Trophoblast cell (in vitro differentiated cells and primary cell): Measurements from ENCODE around the gene PSRC1.

Experiments used
- DNase-seq, 2 donors: peaks; one replicate each; pipeline ENCODE4 v3.0.0-alpha.2; 2016
- H2AFZ ChIP-seq: 2 replicates; pipeline ENCODE4 v1.6.1; 2013; ENCODE audit warnings: low read length, moderate library complexity, mild to moderate bottlenecking; ENCODE audit not compliant: insufficient read depth, poor library complexity
- H2AK5ac ChIP-seq: 2 replicates; pipeline ENCODE4 v1.6.1; 2013; ENCODE audit warnings: mild to moderate bottlenecking, low read length
- H2BK120ac ChIP-seq: 2 replicates; pipeline ENCODE4 v1.6.1; 2013; ENCODE audit warnings: low read length, mild to moderate bottlenecking, moderate library complexity; ENCODE audit not compliant: insufficient read depth, poor library complexity
- H2BK12ac ChIP-seq: 2 replicates; pipeline ENCODE4 v1.6.1; 2013; ENCODE audit warnings: mild to moderate bottlenecking, low read length, moderate library complexity
- H2BK5ac ChIP-seq: 2 replicates; pipeline ENCODE4 v1.6.1; 2013; ENCODE audit warnings: low read length, low read depth, moderate library complexity, mild to moderate bottlenecking; ENCODE audit not compliant: poor library complexity
- H3K14ac ChIP-seq: 2 replicates; pipeline ENCODE4 v1.6.1; 2013; ENCODE audit warnings: mild to moderate bottlenecking, low read length
- H3K18ac ChIP-seq: 2 replicates; pipeline ENCODE4 v1.6.1; 2013; ENCODE audit warnings: mild to moderate bottlenecking, low read length
- H3K23ac ChIP-seq: 2 replicates; pipeline ENCODE4 v1.6.1; 2013; ENCODE audit warnings: low read length
- H3K27ac ChIP-seq: 2 replicates; pipeline ENCODE4 v1.5.1; 2013; ENCODE audit warnings: low read depth, mild to moderate bottlenecking, inconsistent platforms, low read length, moderate library complexity
- H3K27me3 ChIP-seq: 2 replicates; pipeline ENCODE4 v1.6.1; 2013; ENCODE audit warnings: inconsistent platforms, mild to moderate bottlenecking, low read length, moderate library complexity; ENCODE audit not compliant: insufficient read depth
- H3K36me3 ChIP-seq, 2 experiments: 1 replicate in 1 of 2; 2 replicates in 1 of 2; pipeline ENCODE4 v1.6.1; 2013; ENCODE audit warnings: low read length in 2 of 2, mild to moderate bottlenecking in 2 of 2, moderate library complexity in 1 of 2; ENCODE audit not compliant: insufficient read depth in 2 of 2, control insufficient read depth in 1 of 2
- H3K4ac ChIP-seq: 2 replicates; pipeline ENCODE4 v1.6.1; 2013; ENCODE audit warnings: low read depth, mild to moderate bottlenecking, low read length, moderate library complexity
- H3K4me1 ChIP-seq, 2 experiments: 1 replicate in 1 of 2; 2 replicates in 1 of 2; pipeline ENCODE4 v1.6.1; 2013; ENCODE audit warnings: low read length in 2 of 2, mild to moderate bottlenecking in 2 of 2, moderate library complexity in 1 of 2; ENCODE audit not compliant: insufficient read depth in 2 of 2, control insufficient read depth in 1 of 2
- H3K4me2 ChIP-seq: 2 replicates; pipeline ENCODE4 v1.6.1; 2013; ENCODE audit warnings: inconsistent platforms, mild to moderate bottlenecking, low read length, moderate library complexity
- H3K4me3 ChIP-seq: 2 replicates; pipeline ENCODE4 v1.5.1; 2013; ENCODE audit warnings: mild to moderate bottlenecking, low read depth, low read length, inconsistent platforms
- H3K79me1 ChIP-seq: one replicate; pipeline ENCODE4 v1.6.1; 2013; ENCODE audit warnings: low read length
- H3K79me2 ChIP-seq: 2 replicates; pipeline ENCODE4 v1.6.1; 2013; ENCODE audit warnings: low read length, mild to moderate bottlenecking; ENCODE audit not compliant: control insufficient read depth, insufficient read depth, poor library complexity
- H3K9ac ChIP-seq: 2 replicates; pipeline ENCODE4 v1.6.1; 2013; ENCODE audit warnings: mild to moderate bottlenecking, low read length
- H3K9me3 ChIP-seq: 2 replicates; pipeline ENCODE4 v1.6.1; 2013; ENCODE audit warnings: low read depth, mild to moderate bottlenecking, control low read depth, inconsistent platforms, low read length; ENCODE audit not compliant: insufficient read depth
- H4K12ac ChIP-seq: 2 replicates; pipeline ENCODE4 v1.6.1; 2013; ENCODE audit warnings: low read depth, mild to moderate bottlenecking, low read length, moderate library complexity
- H4K8ac ChIP-seq: 2 replicates; pipeline ENCODE4 v1.6.1; 2013; ENCODE audit warnings: low read depth, mild to moderate bottlenecking, low read length, moderate library complexity
- H4K91ac ChIP-seq: one replicate; pipeline ENCODE4 v1.6.1; 2013; ENCODE audit warnings: low read depth, mild to moderate bottlenecking, low read length, moderate library complexity
- WGBS: extraction: QIAGEN DNeasy Blood & Tissue Kit; methylation state at CpG from one replicate; pipeline ENCODE4 v1.1.7; 2013; ENCODE audit warnings: missing lambda C conversion rate; ENCODE audit not compliant: insufficient read length, insufficient coverage; ENCODE audit errors: extremely low coverage; 5-methylcytosine and 5-hydroxymethylcytosine counted together

Gene PSRC1

GRCh38 chr1:109270623-109271317, 12.2 kb downstream of the PSRC1 start:
- H3K18ac ChIP-seq: no peak overlapping the region
- H3K79me2 ChIP-seq: peaks cover 4% of the 10 kb centered on the region
- H3K36me3 ChIP-seq: peaks cover 58 to 66% of the 10 kb centered on the region in 2 experiments
- DNase-seq: no peak
- H4K91ac ChIP-seq: no peak overlapping the region
- no peak overlapping the region for H3K4me3 ChIP-seq
- no peak overlapping the region for H4K8ac ChIP-seq
- no peak overlapping the region for H3K4me2 ChIP-seq
- no peaks in the 10 kb centered on the region for H3K27me3 ChIP-seq
- H2AFZ ChIP-seq: no peak overlapping the region
- H3K9ac ChIP-seq: no peak overlapping the region
- no peak overlapping the region for H2BK120ac ChIP-seq
- peaks cover 26 to 34% of the 10 kb centered on the region in 2 experiments for H3K4me1 ChIP-seq
- no CpG with 5 or more reads among the region's 20 CpGs for WGBS
- H2AK5ac ChIP-seq: no peak overlapping the region
- H3K27ac ChIP-seq: no peak overlapping the region
- H4K12ac ChIP-seq: no peak overlapping the region
- H2BK12ac ChIP-seq: no peak overlapping the region
- H3K14ac ChIP-seq: no peak overlapping the region
- H3K9me3 ChIP-seq: peaks cover 14% of the 10 kb centered on the region
- H3K23ac ChIP-seq: no peak overlapping the region
- H3K79me1 ChIP-seq: peaks cover 36% of the 10 kb centered on the region
- H3K4ac ChIP-seq: no peak overlapping the region
- H2BK5ac ChIP-seq: no peak overlapping the region

- peaks cover 23 to 31% of the 10 kb centered on the region in 2 experiments for H3K4me1 ChIP-seq
- no CpG with 5 or more reads among the region's 17 CpGs for WGBS
- peaks cover 65 to 72% of the 10 kb centered on the region in 2 experiments for H3K36me3 ChIP-seq
- H3K23ac ChIP-seq: no peak overlapping the region
- H2BK120ac ChIP-seq: no peak overlapping the region
- no peak overlapping the region for H3K4me3 ChIP-seq
- peaks cover 14% of the 10 kb centered on the region for H3K9me3 ChIP-seq
- no peaks in the 10 kb centered on the region for H3K27me3 ChIP-seq
- H2BK12ac ChIP-seq: no peak overlapping the region
- H4K8ac ChIP-seq: no peak overlapping the region
- H3K79me2 ChIP-seq: peaks cover 4% of the 10 kb centered on the region
- no peak for DNase-seq
- no peak overlapping the region for H3K14ac ChIP-seq
- H2BK5ac ChIP-seq: no peak overlapping the region
- no peak overlapping the region for H3K9ac ChIP-seq
- no peak overlapping the region for H3K27ac ChIP-seq
- no peak overlapping the region for H4K91ac ChIP-seq
- no peak overlapping the region for H3K18ac ChIP-seq
- no peak overlapping the region for H2AK5ac ChIP-seq
- no peak overlapping the region for H2AFZ ChIP-seq
- no peak overlapping the region for H3K4ac ChIP-seq
- H3K4me2 ChIP-seq: no peak overlapping the region
- no peak overlapping the region for H4K12ac ChIP-seq
- H3K79me1 ChIP-seq: peaks cover 32% of the 10 kb centered on the region
Observed at GRCh38 chr1:109269981-109270622, 12.8 kb downstream of the PSRC1 start.

DNA sequence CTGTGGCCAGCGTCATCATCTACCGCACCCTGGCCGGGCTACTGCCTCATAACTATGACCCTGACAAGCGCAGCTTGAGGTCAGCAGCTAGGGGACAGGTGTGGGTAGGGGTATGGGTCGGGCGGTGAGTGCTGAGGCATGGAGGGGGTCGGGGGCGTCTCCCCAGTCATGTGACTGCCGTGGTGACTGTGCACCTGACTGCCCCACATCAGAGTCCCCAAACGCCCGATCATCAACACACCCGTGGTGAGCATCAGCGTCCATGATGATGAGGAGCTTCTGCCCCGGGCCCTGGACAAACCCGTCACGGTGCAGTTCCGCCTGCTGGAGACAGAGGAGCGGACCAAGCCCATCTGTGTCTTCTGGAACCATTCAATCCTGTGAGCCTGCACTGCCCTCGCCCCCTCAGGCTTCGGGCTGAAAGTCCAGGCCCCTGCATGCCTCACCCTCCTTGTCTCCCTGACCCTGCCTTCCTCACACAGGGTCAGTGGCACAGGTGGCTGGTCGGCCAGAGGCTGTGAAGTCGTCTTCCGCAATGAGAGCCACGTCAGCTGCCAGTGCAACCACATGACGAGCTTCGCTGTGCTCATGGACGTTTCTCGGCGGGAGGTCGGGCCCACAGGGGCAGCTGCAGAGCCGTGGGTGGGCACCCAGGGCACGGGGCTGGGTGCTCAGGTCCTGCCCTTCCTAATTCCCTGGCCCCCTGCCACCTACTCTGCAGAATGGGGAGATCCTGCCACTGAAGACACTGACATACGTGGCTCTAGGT, 13.5 kb downstream of the PSRC1 start:
- Histone ChIP-seq H3K79me1 (peaks cover 27% of the 10 kb centered on the region), H3K4ac (no peak overlapping the region), H4K8ac (no peak overlapping the region), H3K4me1 (peaks cover 21 to 27% of the 10 kb centered on the region in 2 experiments), H4K91ac (no peak overlapping the region), H2AFZ (no peak overlapping the region), H3K4me2 (no peak overlapping the region), H3K23ac (no peak overlapping the region), H3K27me3 (no peaks in the 10 kb centered on the region), H3K9me3 (peaks cover 14% of the 10 kb centered on the region), H3K79me2 (peaks cover 3% of the 10 kb centered on the region), H2BK120ac (no peak overlapping the region), H4K12ac (no peak overlapping the region), H3K27ac (no peak overlapping the region), H3K36me3 (peaks cover 72 to 80% of the 10 kb centered on the region in 2 experiments), H3K9ac (no peak overlapping the region), H3K18ac (no peak overlapping the region), H2BK12ac (no peak overlapping the region), H3K4me3 (no peak overlapping the region), H3K14ac (no peak overlapping the region), H2BK5ac (no peak overlapping the region), H2AK5ac (no peak overlapping the region)
- no peak for DNase-seq
- WGBS: no CpG with 5 or more reads among the region's 33 CpGs

- Histone ChIP-seq H3K23ac (no peak overlapping the region), H3K4me1 (peaks cover 15 to 22% of the 10 kb centered on the region in 2 experiments), H3K36me3 (peaks cover 76 to 79% of the 10 kb centered on the region in 2 experiments), H4K8ac (no peak overlapping the region), H3K9me3 (peaks cover 14% of the 10 kb centered on the region), H3K14ac (no peak overlapping the region), H3K4me2 (no peak overlapping the region), H3K27me3 (no peaks in the 10 kb centered on the region), H2BK5ac (no peak overlapping the region), H4K12ac (no peak overlapping the region), H3K79me1 (peaks cover 19% of the 10 kb centered on the region), H4K91ac (no peak overlapping the region), H3K79me2 (no peaks in the 10 kb centered on the region), H2AK5ac (no peak overlapping the region), H3K4me3 (no peak overlapping the region), H2BK12ac (no peak overlapping the region), H3K9ac (no peak overlapping the region), H3K4ac (no peak overlapping the region), H2AFZ (no peak overlapping the region), H3K27ac (no peak overlapping the region), H2BK120ac (no peak overlapping the region), H3K18ac (no peak overlapping the region)
- WGBS: no CpG with 5 or more reads among the region's 29 CpGs
- DNase-seq: no peak
Observed at GRCh38 chr1:109268431-109269211, 14.3 kb downstream of the PSRC1 start.
